Muscle layer of colon (tissue), 2 donors: Measurements from ENCODE around the gene YES1.
"Not testable (repeated sequence)": the region's sequence is repeated elsewhere in the genome, so short reads cannot be mapped to it uniquely, and the experiment has no call there.

ENCODE experiments used
- H3K27ac ChIP-seq: one replicate; pipeline ENCODE4 v1.7.0; 2013; ENCODE audit warnings: low read depth, mild to moderate bottlenecking, low read length, moderate library complexity
- H3K27me3 ChIP-seq, 2 donors: one replicate each; pipeline ENCODE4 v1.7.0; 2013; ENCODE audit warnings: low read length in 2 of 2, mild to moderate bottlenecking in 2 of 2; ENCODE audit not compliant: insufficient read depth in 2 of 2, control insufficient read depth in 1 of 2
- H3K36me3 ChIP-seq: one replicate; pipeline ENCODE4 v1.7.0; 2013; ENCODE audit warnings: mild to moderate bottlenecking, low read length; ENCODE audit not compliant: insufficient read depth
- H3K4me1 ChIP-seq: one replicate; pipeline ENCODE4 v1.7.0; 2013; ENCODE audit warnings: mild to moderate bottlenecking, low read length; ENCODE audit not compliant: insufficient read depth
- H3K4me3 ChIP-seq, 2 donors: one replicate each; pipeline ENCODE4 v1.7.0; 2013; ENCODE audit warnings: low read length in 2 of 2, low read depth in 1 of 2, mild to moderate bottlenecking in 1 of 2, moderate library complexity in 1 of 2
- H3K9ac ChIP-seq: one replicate; pipeline ENCODE4 v1.7.0; 2013; ENCODE audit warnings: low read length
- H3K9me3 ChIP-seq: one replicate; pipeline ENCODE4 v1.7.0; 2013; ENCODE audit warnings: mild to moderate bottlenecking, low read length
- donor health status: abdominal sarcoma.
- donor health status: Adenocarcinoma of cecum.

Gene YES1

GRCh38 chr18:693466-694187 lies 118.4 kb downstream of the YES1 start:
- no peak overlapping the region for H3K27ac ChIP-seq
- H3K9ac ChIP-seq = no peak overlapping the region
- peaks cover 7% of the 10 kb centered on the region for H3K4me1 ChIP-seq
- H3K4me3 ChIP-seq = no peak overlapping the region
- H3K36me3 ChIP-seq = peaks cover 19% of the 10 kb centered on the region
- H3K27me3 ChIP-seq = no peaks in the 10 kb centered on the region
- H3K9me3 ChIP-seq = no peaks in the 10 kb centered on the region

GRCh38 chr18:692824-693223 lies 119.2 kb downstream of the YES1 start:
- H3K27ac ChIP-seq = no peak overlapping the region
- H3K27me3 ChIP-seq = no peaks in the 10 kb centered on the region
- H3K36me3 ChIP-seq = peaks cover 19% of the 10 kb centered on the region
- no peak overlapping the region for H3K4me3 ChIP-seq
- no peak overlapping the region for H3K9ac ChIP-seq
- no peaks in the 10 kb centered on the region for H3K9me3 ChIP-seq
- H3K4me1 ChIP-seq = peaks cover 7% of the 10 kb centered on the region

GRCh38 chr18:688323-688722 lies 123.7 kb downstream of the YES1 start:
- Histone ChIP-seq H3K4me3 (no peak overlapping the region), H3K27me3 (no peaks in the 10 kb centered on the region), H3K9me3 (no peaks in the 10 kb centered on the region), H3K36me3 (peaks cover 26% of the 10 kb centered on the region), H3K9ac (no peak overlapping the region), H3K4me1 (peaks cover under 1% of the 10 kb centered on the region), H3K27ac (no peak overlapping the region)

- Histone ChIP-seq H3K9ac (no peak overlapping the region), H3K4me1 (no peaks in the 10 kb centered on the region), H3K27me3 (no peaks in the 10 kb centered on the region), H3K27ac (no peak overlapping the region), H3K9me3 (no peaks in the 10 kb centered on the region), H3K4me3 (no peak overlapping the region), H3K36me3 (peaks cover 25% of the 10 kb centered on the region)
Measured at GRCh38 chr18:686339-687111, 125.5 kb downstream of the YES1 start.

GRCh38 chr18:685438-685837 lies 126.6 kb downstream of the YES1 start:
- peaks cover 30% of the 10 kb centered on the region for H3K36me3 ChIP-seq
- H3K27me3 ChIP-seq = no peaks in the 10 kb centered on the region
- no peak overlapping the region for H3K9ac ChIP-seq
- H3K9me3 ChIP-seq = no peaks in the 10 kb centered on the region
- no peak overlapping the region for H3K27ac ChIP-seq
- no peak overlapping the region for H3K4me3 ChIP-seq
- H3K4me1 ChIP-seq = no peaks in the 10 kb centered on the region

- no peaks in the 10 kb centered on the region for H3K4me1 ChIP-seq
- no peaks in the 10 kb centered on the region for H3K27me3 ChIP-seq
- no peak overlapping the region for H3K9ac ChIP-seq
- H3K27ac ChIP-seq = no peak overlapping the region
- no peak overlapping the region for H3K4me3 ChIP-seq
- no peaks in the 10 kb centered on the region for H3K9me3 ChIP-seq
- H3K36me3 ChIP-seq = peaks cover 38% of the 10 kb centered on the region
Measured at GRCh38 chr18:683531-683930, 128.5 kb downstream of the YES1 start.

- no peak overlapping the region for H3K9ac ChIP-seq
- no peak overlapping the region for H3K4me3 ChIP-seq
- H3K27ac ChIP-seq = no peak overlapping the region
- H3K4me1 ChIP-seq = no peaks in the 10 kb centered on the region
- no peaks in the 10 kb centered on the region for H3K9me3 ChIP-seq
- H3K27me3 ChIP-seq = no peaks in the 10 kb centered on the region
- H3K36me3 ChIP-seq = peaks cover 43% of the 10 kb centered on the region
Measured at GRCh38 chr18:682833-683232, 129.2 kb downstream of the YES1 start.

GRCh38 chr18:682416-682815 lies 129.6 kb downstream of the YES1 start:
- H3K36me3 ChIP-seq = peaks cover 43% of the 10 kb centered on the region
- H3K27me3 ChIP-seq, H3K27ac ChIP-seq, H3K9ac ChIP-seq, H3K4me3 ChIP-seq, H3K4me1 ChIP-seq, H3K9me3 ChIP-seq: not testable (repeated sequence)

- Histone ChIP-seq H3K27ac (no peak overlapping the region), H3K36me3 (peaks cover 43% of the 10 kb centered on the region)
Measured at GRCh38 chr18:681985-682384, 130.1 kb downstream of the YES1 start.

GRCh38 chr18:680392-680791 lies 131.7 kb downstream of the YES1 start:
- peaks cover 36% of the 10 kb centered on the region for H3K36me3 ChIP-seq
- H3K27me3 ChIP-seq = no peaks in the 10 kb centered on the region
- H3K9ac ChIP-seq = no peak overlapping the region
- peaks cover under 1% of the 10 kb centered on the region for H3K4me1 ChIP-seq
- H3K4me3 ChIP-seq = no peak overlapping the region
- no peak overlapping the region for H3K27ac ChIP-seq
- H3K9me3 ChIP-seq = no peaks in the 10 kb centered on the region

More at GRCh38 chr18:681985-682384, 130.1 kb downstream of the YES1 start:
- Histone ChIP-seq H3K9ac (no peak overlapping the region), H3K4me1 (no peaks in the 10 kb centered on the region), H3K4me3 (no peak overlapping the region), H3K9me3 (no peaks in the 10 kb centered on the region), H3K27me3 (no peaks in the 10 kb centered on the region)

- Histone ChIP-seq H3K27ac (no peak overlapping the region), H3K36me3 (peaks cover 38% of the 10 kb centered on the region), H3K4me3 (no peak overlapping the region), H3K4me1 (peaks cover 8% of the 10 kb centered on the region), H3K27me3 (no peaks in the 10 kb centered on the region), H3K9me3 (no peaks in the 10 kb centered on the region), H3K9ac (no peak overlapping the region)
Measured at GRCh38 chr18:679516-679915, 132.5 kb downstream of the YES1 start.
